Fibroblast of peridontal ligament (primary cell): Measurements from ENCODE around the gene CCDC8.
"Not testable (repeated sequence)": the region's sequence is repeated elsewhere in the genome, so short reads cannot be mapped to it uniquely, and the experiment has no call there.

Experiments
- DNase-seq: peaks from one replicate; pipeline ENCODE4 v3.0.0-alpha.2; 2010; ENCODE audit errors: extremely low read depth

Gene CCDC8

GRCh38 chr19:46413262-46414031 is at the start of gene CCDC8:
CCDC8 (minus strand) TSS chr19:46413564; CDS start chr19:46412810, 754 bp downstream.
- DNase-seq: peak; percentile 83

- no peak for DNase-seq
Measured at GRCh38 chr19:46461537-46461936, 48.2 kb upstream of the CCDC8 start.

GRCh38 chr19:46460981-46461380 is 47.6 kb upstream of the CCDC8 start:
- no peak for DNase-seq

DNA sequence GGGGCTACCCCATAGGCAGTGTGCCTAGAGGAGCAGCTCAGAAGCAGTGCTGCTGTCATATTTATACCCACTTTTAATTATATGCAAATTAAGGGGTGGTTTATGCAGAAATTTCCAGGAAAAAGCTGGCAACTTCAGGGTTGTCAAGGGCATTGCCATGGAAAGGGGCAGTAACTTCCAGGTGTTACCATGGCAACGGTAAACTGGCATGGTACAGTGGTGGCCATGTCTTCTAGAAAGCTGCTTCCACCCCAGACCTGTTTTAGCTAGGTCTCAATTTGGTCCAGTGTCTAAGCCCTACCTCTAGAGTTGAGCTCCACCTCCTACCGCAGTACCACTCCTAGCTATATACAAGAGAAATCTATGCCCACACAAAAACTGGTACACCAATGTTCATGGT is 46.7 kb upstream of the CCDC8 start:
- no peak for DNase-seq

GRCh38 chr19:46456930-46457329 is 43.6 kb upstream of the CCDC8 start:
- DNase-seq: no peak

- no peak for DNase-seq
Measured at GRCh38 chr19:46454244-46454643, 40.9 kb upstream of the CCDC8 start.

- DNase-seq: no peak
Measured at GRCh38 chr19:46453661-46454060, 40.3 kb upstream of the CCDC8 start.

GRCh38 chr19:46452186-46452585 is 38.8 kb upstream of the CCDC8 start:
- DNase-seq: no peak

DNA sequence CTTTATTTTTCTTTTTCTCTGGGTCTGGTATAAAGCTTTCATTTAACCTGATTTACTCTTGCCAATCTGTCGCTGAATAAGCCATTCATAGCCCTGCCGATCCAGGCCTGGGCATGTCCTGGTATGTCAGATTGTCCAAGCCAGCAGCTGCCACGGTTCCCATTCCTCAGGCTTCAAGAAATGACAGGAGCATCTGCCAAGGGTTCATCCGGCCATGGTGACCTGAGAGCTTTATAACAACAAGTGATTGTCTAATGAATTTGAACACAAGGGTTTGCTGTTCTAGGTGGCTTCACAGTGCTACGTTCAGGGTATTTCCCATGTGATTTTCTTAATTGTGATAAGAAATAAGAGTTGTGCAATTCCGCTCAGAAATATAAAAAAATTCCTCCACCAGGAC is 38.0 kb upstream of the CCDC8 start:
- no peak for DNase-seq

GRCh38 chr19:46450737-46451136 is 37.4 kb upstream of the CCDC8 start:
- DNase-seq: no peak

- DNase-seq: no peak
Measured at GRCh38 chr19:46449228-46449627, 35.9 kb upstream of the CCDC8 start.

DNA sequence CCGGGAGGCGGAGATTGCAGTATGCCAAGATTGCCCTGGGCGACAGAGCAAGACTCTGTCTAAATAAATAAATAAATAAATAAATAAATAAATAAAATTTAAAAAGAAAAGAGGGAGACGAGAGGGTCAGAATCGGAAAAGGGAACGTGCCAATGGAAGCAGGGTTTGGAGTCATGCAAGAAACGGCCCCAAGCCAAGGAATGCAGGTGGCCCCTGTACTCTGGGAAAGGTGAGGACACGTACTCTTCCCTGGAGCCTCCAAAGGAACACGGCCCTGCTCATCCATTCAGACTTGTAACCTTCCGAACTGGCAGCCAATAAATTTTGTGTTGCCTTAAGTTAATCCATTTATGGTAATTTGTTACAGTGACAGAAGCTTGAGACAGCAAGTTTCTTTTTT is 35.2 kb upstream of the CCDC8 start:
- DNase-seq: no peak

DNA sequence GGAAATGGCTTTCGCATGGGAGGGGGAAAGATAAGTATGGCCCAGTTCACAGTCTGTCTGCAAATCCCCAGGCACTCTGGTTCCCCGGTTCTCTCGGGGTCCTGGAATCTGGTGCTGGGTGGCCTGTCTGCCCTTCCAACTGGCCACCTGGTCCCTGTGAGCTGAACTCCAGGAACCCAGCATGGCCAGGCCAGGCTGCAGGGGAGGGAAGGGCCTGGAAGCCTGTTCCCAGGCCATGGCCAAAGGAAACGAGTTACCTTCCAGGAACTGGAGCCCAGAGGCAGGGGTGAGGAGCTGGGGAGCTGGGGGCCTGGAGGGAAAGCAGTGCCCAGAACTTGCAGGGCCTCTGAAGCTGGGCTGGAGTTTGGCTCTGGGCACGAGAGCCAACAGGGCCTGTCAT is 34.5 kb upstream of the CCDC8 start:
- no peak for DNase-seq

- no peak for DNase-seq
Measured at GRCh38 chr19:46447006-46447405, 33.6 kb upstream of the CCDC8 start.

GRCh38 chr19:46446021-46446420 is 32.7 kb upstream of the CCDC8 start:
- no peak for DNase-seq

DNA sequence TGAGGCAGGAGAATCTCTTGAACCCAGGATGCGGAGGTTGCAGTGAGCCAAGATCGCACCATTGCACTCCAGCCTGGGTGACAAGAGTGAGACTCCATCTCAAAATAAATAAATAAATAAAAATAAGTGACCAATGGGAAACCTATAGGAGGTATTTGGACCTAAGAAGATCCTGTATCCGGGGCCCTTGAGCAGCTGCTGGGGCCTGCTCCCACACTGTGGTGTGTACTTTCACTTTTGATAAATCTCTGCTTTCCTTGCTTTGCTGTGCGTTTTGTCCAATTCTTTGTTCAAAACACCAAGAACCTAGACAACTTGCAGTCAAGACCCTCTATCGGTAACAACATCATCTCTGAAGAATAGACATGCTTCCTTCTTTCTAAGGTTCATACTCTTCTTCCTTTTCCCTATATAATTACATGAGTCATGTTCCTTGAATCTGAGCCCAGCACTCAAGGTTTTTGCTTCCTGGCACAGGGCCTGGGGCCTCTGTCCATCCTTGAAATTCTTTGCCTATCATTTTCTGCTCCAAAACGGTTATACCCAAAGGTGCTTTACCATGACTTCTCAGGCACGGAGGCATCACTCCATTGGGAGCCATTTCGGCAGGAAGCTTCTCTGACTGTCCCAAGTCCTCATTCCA is 29.6 kb upstream of the CCDC8 start:
- DNase-seq: peak; percentile 78

DNA sequence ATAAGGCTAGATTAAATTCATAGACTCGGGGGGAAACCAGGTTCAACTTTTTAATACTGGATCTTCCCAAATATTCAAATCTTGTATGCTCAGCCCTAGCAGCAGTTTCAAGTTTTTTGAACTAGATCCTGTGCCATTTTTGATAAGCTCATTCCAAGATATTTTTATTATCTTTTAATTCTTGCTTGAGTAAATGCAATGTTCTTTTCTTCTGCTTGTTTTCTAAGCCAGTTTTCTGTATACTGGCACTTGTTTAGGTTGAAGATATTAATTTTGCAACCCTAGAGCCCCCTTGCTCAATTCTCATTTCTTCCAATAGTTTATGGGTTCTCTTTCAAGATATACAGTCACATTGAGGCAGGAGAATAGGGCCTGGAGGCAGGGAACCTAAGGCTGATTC is 28.5 kb upstream of the CCDC8 start:
- DNase-seq: no peak

DNA sequence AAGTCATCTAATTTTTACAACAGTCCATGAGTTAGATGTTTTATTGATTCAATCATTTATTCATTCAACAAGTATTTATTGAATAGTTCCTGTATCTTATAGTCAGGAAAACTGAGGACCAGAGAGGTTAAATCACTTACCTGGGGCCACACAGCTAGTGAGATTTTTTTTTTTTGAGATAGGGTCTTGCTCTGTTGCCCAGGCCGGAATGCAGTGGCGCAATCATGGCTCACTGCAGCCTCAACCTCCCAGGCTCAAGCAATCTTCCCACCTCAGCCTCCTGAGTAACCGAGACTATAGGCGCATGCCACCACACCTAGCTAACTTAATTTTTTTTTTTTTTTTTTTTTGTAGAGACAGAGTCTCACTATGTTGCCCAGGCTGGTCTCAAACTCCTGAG is 22.3 kb upstream of the CCDC8 start:
- not testable (repeated sequence) for DNase-seq

GRCh38 chr19:46435009-46435408 is 21.6 kb upstream of the CCDC8 start:
- peak; percentile 19 for DNase-seq

GRCh38 chr19:46433470-46433869 is 20.1 kb upstream of the CCDC8 start:
- DNase-seq: not testable (repeated sequence)

GRCh38 chr19:46431824-46432223 is 18.5 kb upstream of the CCDC8 start:
- DNase-seq: no peak

- no peak for DNase-seq
Measured at GRCh38 chr19:46429999-46430398, 16.6 kb upstream of the CCDC8 start.
